Measurements from ENCODE around the gene INO80. TPM values are rescaled to one million over a fixed set of nuclear protein-coding genes. Genes with fewer than 3 reads are reported as not detected.
"Not testable (repeated sequence)": the region's sequence is repeated elsewhere in the genome, so short reads cannot be mapped to it uniquely, and the experiment has no call there.

The INO80 gene
- total RNA-seq, 6 donors from 2014 or later, result 22.8 to 92.2 (median 43.9) TPM

- H3K27ac ChIP-seq, result no peak overlapping the region
Observed at GRCh38 chr15:41148065-41148464, 32.0 kb upstream of the INO80 start.

GRCh38 chr15:41139619-41140018 lies 23.5 kb upstream of the INO80 start:
- no peaks in the 10 kb centered on the region for H3K4me1 ChIP-seq
- 83 to 94% methylated on average over 5 of the region's 5 CpGs for WGBS, 2 donors
- no peaks in the 10 kb centered on the region for H3K27me3 ChIP-seq
- H3K36me3 ChIP-seq, result no peaks in the 10 kb centered on the region
- no peaks in the 10 kb centered on the region for H3K9me3 ChIP-seq
- no peak overlapping the region for H3K4me3 ChIP-seq
- DNase-seq (no peak), ATAC-seq (ENCODE audit: low FRiP score in 2 of 2) (no peak)
- TF ChIP-seq POLR2A (IDR thresholded peaks at IDR 0.05) (no peak), POLR2AphosphoS5 (IDR thresholded peaks at IDR 0.05) (no peak), EP300 (IDR thresholded peaks at IDR 0.05) (no peak), CTCF (IDR thresholded peaks at IDR 0.05) (no peak)
- H3K27ac ChIP-seq, result no peak overlapping the region

More at GRCh38 chr15:41148065-41148464, 32.0 kb upstream of the INO80 start:
- Histone ChIP-seq H3K4me1 (no peaks in the 10 kb centered on the region), H3K27me3 (no peaks in the 10 kb centered on the region), H3K9me3 (no peaks in the 10 kb centered on the region), H3K36me3 (no peaks in the 10 kb centered on the region), H3K4me3 (no peak overlapping the region)
- WGBS, 2 donors, result 74 to 79% methylated on average over 2 of the region's 2 CpGs
- ATAC-seq (ENCODE audit: low FRiP score in 2 of 2), result no peak
- TF ChIP-seq POLR2A (IDR thresholded peaks at IDR 0.05) (no peak), POLR2AphosphoS5 (IDR thresholded peaks at IDR 0.05) (no peak), CTCF (IDR thresholded peaks at IDR 0.05) (no peak), EP300 (IDR thresholded peaks at IDR 0.05) (no peak)
- DNase-seq, result no peak

- H3K4me1 ChIP-seq; H3K27me3 ChIP-seq; H3K9me3 ChIP-seq; H3K36me3 ChIP-seq; H3K4me3 ChIP-seq; ATAC-seq (ENCODE audit: low FRiP score in 2 of 2); DNase-seq; H3K27ac ChIP-seq: not testable (repeated sequence)
- WGBS, 2 donors, result 79 to 81% methylated on average over 7 of the region's 7 CpGs
Observed at GRCh38 chr15:41139112-41139511, 23.0 kb upstream of the INO80 start.

- not testable (repeated sequence) for H3K4me1 ChIP-seq; H3K27ac ChIP-seq; H3K4me3 ChIP-seq; H3K36me3 ChIP-seq; H3K9me3 ChIP-seq; H3K27me3 ChIP-seq; ATAC-seq (ENCODE audit: low FRiP score in 2 of 2)
- 83 to 86% methylated on average over 6 of the region's 6 CpGs for WGBS, 2 donors
- peak in 1 of 2 donors; percentile 75 for DNase-seq
Observed at GRCh38 chr15:41135580-41135979, 19.5 kb upstream of the INO80 start.

GRCh38 chr15:41133454-41133853 lies 17.4 kb upstream of the INO80 start:
- 84 to 85% methylated on average over 9 to 10 of the region's 10 CpGs for WGBS, 2 donors
- TF ChIP-seq POLR2AphosphoS5 (IDR thresholded peaks at IDR 0.05), result no peak
- no peak for TF ChIP-seq POLR2A (IDR thresholded peaks at IDR 0.05)
- TF ChIP-seq EP300 (IDR thresholded peaks at IDR 0.05), result no peak
- no peak for TF ChIP-seq CTCF (IDR thresholded peaks at IDR 0.05)
- H3K36me3 ChIP-seq, result no peaks in the 10 kb centered on the region
- H3K27ac ChIP-seq, result no peak overlapping the region
- DNase-seq (no peak), ATAC-seq (ENCODE audit: low FRiP score in 2 of 2) (no peak)
- no peaks in the 10 kb centered on the region for H3K9me3 ChIP-seq
- no peak overlapping the region for H3K4me3 ChIP-seq
- no peaks in the 10 kb centered on the region for H3K27me3 ChIP-seq
- no peaks in the 10 kb centered on the region for H3K4me1 ChIP-seq

GRCh38 chr15:41132094-41132493 lies 16.0 kb upstream of the INO80 start:
- H3K27ac ChIP-seq; H3K9me3 ChIP-seq; H3K36me3 ChIP-seq; H3K4me1 ChIP-seq; ATAC-seq (ENCODE audit: low FRiP score in 2 of 2); H3K27me3 ChIP-seq; H3K4me3 ChIP-seq: not testable (repeated sequence)
- 70 to 83% methylated on average over 2 of the region's 2 CpGs for WGBS, 2 donors
- peak in 1 of 2 donors; percentile 38 for DNase-seq

All from upper lobe of left lung (tissue), 6 donors.